SK-N-SH (cell line): ENCODE data around the gene ZNF319.

Source experiments
- CTCF ChIP-seq: fragments of 200-600 bp; sonication (generic); IDR thresholded peaks from 2 replicates; pipeline ENCODE4 v1.6.1; 2017; ENCODE audit warnings: antibody characterized with exemption, mild to moderate bottlenecking, moderate library complexity
- EP300 ChIP-seq, 2 experiments: IDR thresholded peaks; 2 replicates each; pipeline versions ENCODE4 v1.4.0 to v1.6.1; 2012; ENCODE audit warnings: borderline replicate concordance in 1 of 2, low read depth in 1 of 2, low read length in 1 of 2
- EZH2phosphoT487 ChIP-seq: fragments of 200-600 bp; sonication (generic); IDR thresholded peaks from 2 replicates; pipeline ENCODE4 v1.6.1; 2017; ENCODE audit warnings: low read depth, mixed run types, mild to moderate bottlenecking, antibody characterized with exemption, moderate library complexity, borderline replicate concordance
- PBX3 ChIP-seq: IDR thresholded peaks from 2 replicates; pipeline ENCODE4; 2012
- POLR2AphosphoS5 ChIP-seq: IDR thresholded peaks from 2 replicates; pipeline ENCODE4 v1.6.1; 2012; ENCODE audit warnings: low read depth, low read length
- RAD21 ChIP-seq: IDR thresholded peaks from 2 replicates; pipeline ENCODE4 v1.6.1; 2012; ENCODE audit warnings: mild to moderate bottlenecking, low read length
- REST ChIP-seq: IDR thresholded peaks from 2 replicates; pipeline ENCODE4 v1.6.1; 2012; ENCODE audit warnings: mild to moderate bottlenecking, low read depth, low read length, moderate library complexity
- SIN3A ChIP-seq: IDR thresholded peaks from 2 replicates; pipeline ENCODE4 v1.6.1; 2012; ENCODE audit warnings: low read depth, mild to moderate bottlenecking, low read length, moderate library complexity, borderline replicate concordance
- USF1 ChIP-seq: IDR thresholded peaks from 2 replicates; pipeline ENCODE4 v1.4.0; 2012; ENCODE audit warnings: low read depth, borderline replicate concordance
- USF2 ChIP-seq: fragments of 150-350 bp; IDR thresholded peaks from 2 replicates; pipeline ENCODE4 v1.6.1; 2017; ENCODE audit warnings: antibody characterized with exemption, low read length, low read depth, borderline replicate concordance
- YY1 ChIP-seq: IDR thresholded peaks from 2 replicates; pipeline ENCODE4 v1.4.0; 2012; ENCODE audit warnings: low read depth, mild to moderate bottlenecking
- ZBTB33 ChIP-seq: IDR thresholded peaks from 2 replicates; pipeline ENCODE4 v1.4.0; 2012; ENCODE audit warnings: low read depth, borderline replicate concordance

- TF ChIP-seq SIN3A: no peak
- TF ChIP-seq REST: no peak
- no peak for TF ChIP-seq USF1
- TF ChIP-seq CTCF: no peak
- no peak for TF ChIP-seq USF2
- TF ChIP-seq YY1: no peak
- TF ChIP-seq PBX3: no peak
- no peak for TF ChIP-seq POLR2AphosphoS5
- no peak for TF ChIP-seq ZBTB33
- no peak for TF ChIP-seq EZH2phosphoT487
- TF ChIP-seq EP300 (IDR thresholded peaks at IDR 0.05; ENCODE audit: borderline replicate concordance in 1 of 2, low read depth in 1 of 2, low read length in 1 of 2): no peak
- no peak for TF ChIP-seq RAD21
Observed at GRCh38 chr16:57959804-57960203, 40.7 kb downstream of the ZNF319 start.
